ENCODE data around the gene LIMCH1.
"Not testable (repeated sequence)": the region's sequence is repeated elsewhere in the genome, so short reads cannot be mapped to it uniquely, and the experiment has no call there.

LIMCH1 gene

DNA sequence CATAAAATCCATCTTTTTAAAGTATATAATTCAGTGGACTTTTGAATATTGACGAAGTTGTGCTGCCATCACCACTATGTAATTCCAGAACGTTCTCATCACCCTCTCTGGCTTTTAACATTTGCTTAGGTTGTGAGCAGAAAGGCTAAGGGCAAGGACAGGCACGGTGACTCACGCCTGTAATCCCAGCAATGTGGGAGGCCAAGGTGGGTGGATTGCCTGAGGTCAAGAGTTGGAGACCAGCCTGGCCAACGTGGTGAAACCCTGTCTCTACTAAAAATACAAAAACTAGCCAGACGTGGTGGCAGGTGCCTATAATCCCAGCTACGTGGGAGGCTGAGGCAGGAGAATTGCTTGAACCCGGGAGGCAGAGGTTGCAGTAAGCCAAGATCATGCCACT is 199.5 kb downstream of the LIMCH1 start:
- not testable (repeated sequence) for DNase-seq

DNA sequence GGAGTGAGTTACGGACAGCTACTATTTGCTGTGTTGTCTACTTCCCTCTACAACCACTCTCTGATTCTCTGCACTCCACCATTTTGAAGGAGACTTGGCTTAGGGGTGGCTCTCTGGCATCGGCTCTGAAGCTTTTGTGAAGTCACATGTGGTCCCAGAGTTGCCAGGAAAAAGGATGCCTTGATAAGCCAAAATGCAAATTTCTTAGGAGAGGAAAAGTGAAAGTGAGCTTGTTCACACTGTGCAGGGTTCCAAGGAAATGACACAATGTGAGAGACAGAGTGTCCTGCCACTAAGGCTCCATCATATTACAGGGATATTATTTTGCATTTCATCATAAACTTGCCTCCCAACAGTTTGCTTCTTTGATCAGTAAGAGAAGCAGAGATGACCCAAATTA is 203.4 kb downstream of the LIMCH1 start:
- DNase-seq: no peak

DNA sequence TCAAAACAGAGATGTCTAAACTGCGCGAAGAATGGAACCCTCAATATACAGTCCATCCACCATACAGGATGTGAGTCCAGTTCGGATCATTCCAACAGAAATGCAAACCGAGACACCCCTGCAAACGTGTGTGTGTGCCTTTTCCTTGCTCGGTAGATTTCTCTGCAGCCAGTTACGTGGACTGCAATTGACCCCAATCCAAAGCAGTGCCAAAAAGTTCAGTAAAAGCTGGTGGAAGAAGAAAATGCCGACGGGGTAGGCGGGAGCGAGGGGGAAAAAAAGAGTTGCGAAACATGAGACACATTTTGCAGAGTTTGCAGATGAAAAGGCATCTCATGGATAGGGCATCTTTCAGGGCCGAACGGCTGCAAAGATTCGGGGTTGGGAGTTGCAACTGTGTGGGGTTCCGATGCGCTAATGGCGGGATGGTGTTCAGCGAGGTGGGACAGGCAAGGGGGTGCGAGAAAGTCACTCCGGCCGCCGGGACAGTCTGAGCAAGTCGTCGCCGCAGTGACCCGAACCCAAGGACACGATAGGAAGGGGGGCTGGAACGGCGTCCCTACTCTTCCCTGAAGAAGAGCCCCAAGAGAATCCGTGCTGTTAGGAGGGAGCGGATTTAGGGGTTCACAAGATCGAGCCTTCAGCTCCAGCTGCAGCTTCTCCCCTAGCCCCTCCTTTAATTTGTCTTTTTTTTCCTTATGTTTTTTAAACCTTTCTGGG is 206.8 kb downstream of the LIMCH1 start:
- no peak for DNase-seq

DNA sequence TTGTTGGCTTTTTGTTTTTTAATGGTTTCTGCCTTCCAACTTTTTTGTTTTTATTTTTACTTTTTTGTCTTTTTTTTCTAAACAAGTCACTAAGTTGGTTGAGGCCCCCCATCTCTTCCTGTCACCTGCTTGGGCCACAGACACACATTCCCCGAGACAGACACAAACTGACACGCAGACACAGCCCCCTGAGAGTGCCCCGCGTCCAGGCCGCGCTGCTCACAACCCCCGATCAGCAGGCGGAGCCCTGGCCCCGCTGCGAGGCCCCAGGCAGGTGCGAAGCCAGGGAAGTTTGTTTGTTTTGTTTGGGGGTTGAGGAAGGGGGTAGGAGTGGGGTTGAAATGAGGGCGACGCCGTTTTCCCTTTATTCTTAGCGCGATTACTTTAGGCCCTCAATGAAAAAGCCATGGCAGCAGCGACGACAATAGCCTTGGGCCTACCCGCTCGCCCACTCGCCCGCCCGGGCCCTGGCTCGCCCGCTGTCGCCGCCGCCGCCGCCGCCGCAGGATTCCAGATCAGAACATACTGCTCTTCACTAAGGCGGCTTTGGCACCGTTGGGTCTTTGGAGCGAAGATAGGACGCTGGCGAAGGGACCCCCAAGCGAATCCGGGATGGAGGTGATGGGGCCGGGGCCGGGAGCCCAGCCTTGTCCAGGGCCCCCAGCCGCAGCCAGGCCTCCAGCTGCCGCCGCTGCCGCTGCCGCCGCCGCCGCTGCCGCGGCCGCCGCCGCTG is 207.5 kb downstream of the LIMCH1 start:
- no peak for DNase-seq

DNA sequence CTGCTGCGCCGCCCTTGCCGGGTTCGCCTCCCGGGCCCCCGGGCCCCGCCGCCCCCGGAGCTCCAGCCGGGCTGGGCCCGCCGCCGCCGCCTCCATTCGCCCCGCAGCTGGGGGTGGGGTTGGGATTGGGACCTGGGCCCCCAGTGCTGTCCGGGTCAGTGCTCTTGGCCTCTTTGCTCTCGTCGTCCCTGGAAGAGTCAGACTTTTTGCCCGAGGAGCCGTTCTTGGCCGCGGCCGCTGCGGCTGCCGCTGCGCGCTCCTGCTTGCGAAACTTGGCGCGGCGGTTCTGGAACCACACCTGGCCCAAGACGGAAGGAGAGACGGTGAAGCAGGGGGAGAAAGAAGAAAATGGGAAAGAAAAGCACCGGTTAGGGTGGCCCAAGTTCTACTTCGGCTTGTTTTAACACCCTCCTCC is 208.1 kb downstream of the LIMCH1 start:
- DNase-seq: no peak

DNA sequence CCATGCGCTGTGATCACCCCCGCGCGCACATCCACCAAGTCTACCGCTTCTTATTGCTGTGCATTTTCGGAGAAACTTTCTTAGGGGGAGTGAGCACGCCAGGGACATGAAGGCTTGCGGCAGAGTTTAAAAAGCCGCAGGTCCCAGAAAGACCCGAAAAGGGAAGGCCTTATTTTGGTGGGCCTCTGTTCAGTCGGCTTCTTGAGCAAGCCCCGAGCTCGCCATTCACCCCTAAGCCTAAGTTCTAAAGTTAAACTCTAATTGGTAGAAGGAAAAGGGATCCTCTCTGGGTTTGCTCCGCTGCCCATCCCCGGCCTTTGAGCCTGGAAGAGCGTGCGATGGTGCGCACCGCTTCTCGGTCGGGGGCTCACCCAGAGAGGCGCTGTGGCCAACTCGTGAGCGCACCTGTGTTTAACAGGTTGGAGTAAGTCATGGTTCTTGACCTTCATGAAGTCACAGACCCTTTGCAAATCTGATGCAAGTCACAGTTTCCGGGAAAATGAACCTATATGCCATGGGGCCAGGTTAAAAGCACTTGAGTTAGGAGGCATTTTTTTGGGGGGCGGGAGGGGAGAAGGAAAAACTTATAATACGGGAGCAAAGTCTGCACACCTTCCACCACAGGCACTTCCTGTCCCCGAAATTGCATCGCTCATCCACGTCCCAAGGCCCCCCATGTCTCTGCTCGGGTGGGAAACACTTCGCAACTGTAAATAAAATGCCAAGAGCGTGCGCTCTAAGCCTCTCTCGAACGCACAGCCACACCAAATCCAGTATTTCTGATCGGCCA is 208.7 kb downstream of the LIMCH1 start:
- DNase-seq: no peak

DNA sequence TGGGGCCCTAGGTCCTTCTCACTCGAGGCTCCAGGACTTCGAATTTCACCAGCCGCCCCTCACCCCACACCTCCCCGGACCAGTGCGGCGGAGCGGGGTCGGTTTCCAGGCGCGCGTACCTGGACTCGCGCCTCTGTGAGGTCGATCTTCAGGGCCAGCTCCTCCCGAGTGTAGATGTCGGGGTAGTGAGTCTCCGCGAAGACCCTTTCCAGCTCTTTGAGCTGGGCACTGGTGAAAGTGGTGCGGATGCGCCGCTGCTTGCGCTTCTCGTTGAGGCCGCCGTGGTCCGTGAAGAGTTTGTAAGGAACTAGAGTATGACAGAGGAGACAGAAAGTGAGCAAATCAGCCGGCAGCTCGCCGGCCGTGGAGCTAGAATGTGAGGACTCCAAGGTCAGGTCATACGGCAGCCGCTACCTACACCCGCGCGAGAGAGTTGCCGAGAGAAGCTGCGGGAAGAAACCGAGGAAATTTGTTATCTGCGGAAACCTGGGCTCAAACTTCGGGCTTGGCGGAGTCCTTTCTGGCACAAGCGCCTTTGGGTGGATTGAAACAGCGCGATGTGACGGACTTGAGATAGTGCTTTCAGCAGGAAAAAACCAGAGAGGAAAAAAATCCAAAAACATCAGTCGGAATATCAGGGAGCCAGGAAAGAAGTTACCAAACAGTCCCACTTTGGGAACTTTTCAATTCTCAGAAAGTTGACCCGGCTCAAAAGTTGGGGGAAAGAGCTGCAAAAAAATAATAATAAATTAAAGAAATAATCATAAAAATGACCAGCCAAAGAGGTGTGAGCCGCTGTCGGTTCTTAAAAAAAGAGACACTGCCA is 209.5 kb downstream of the LIMCH1 start:
- no peak for DNase-seq

DNA sequence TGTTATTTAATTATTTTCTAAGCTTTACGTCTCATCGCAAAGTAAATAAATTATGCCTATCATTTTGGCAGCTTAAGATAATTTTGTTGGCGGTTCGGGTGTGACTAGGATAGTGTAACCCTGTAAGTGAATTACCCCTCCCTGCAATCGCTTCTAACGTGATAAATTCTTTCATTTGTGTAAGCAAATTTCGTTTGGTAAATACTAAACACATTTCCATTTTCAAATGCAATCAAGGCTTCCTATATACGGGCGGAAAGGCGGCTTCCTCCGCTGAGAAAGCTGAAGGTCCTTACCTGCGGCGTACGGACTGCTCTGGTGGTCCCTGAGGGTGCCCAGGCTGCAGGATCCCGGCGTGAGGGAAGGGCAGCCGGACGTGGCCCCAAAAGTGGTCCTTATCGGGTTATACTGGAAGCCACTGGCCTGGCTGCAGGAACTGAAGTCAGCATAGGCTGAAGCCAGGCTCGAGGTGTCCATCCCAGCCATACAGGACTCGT is 210.2 kb downstream of the LIMCH1 start:
- no peak for DNase-seq

DNA sequence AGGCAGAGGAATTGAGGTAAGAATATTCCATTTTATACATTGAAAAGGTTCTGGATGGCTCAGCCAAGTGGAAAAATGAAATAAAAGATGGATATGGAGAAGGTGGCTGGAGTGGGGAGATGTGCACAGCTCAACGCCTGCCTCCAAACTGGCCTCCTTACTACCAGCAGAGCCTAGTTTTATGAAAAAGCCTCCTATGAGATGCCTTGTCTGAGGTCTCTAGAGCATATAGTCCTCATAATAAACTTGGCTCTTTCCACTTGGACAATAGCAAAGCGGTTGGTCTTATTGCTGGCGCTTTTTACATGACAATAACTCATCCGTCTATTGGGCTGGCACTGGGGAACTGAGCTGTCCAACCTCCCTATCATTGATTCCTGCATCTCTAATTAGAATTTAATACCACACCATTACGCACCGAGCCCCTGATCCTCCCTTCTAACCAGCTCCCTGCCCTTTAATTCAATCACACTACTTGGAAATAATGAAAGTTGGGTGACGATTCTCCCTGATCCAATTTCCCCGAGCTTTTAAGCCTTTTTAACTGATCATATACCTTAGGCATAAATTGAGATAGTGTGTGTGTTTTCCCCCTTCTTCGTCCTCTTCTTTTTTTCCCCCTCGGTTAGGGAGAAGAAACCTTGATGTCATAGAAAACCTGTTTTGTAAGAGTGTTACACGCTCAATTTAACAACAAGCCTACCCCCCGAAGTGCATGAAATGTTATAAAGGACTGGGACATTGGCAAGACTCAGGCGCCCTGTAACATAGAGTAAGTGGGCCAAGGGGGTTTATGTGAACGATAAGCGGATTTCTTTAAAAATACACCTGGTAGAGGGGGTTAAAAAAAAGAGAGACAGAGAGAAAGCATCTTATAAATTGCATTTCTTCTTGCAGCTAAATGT is 210.9 kb downstream of the LIMCH1 start, which contains the start of gene PHOX2B:
Gene PHOX2B (minus strand): TSS at position 155 of the 905 bp plus-strand sequence. CDS start 115 bp downstream, at position 40.
- no peak for DNase-seq

DNA sequence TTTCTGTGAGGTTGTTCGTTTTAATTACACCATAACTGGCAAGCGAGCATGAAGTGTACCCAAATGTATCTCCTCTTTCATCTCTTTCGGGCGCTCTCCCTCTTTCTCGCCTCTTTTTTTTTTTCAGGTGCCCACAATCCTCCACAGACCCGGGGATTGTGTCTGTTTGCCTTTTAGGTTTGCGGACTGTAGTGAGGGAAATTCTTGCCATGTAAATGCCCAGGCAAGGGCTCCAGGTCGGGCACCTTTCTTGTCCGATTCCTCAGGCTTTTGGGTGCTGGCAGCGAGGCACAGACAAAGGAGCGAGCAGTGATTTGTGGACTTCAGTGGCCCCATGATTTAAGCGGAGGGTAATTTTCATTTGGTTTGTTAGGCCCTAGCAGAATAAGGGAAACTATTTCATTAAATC is 211.7 kb downstream of the LIMCH1 start:
- DNase-seq: no peak

Measured in CD4-positive, alpha-beta T cell treated with Interferon alpha-2 for 1 hour (primary cell).